Gastroesophageal sphincter (tissue), 4 donors: ENCODE data around the gene PARP12. TPM values are rescaled to one million over a fixed set of nuclear protein-coding genes. Genes with fewer than 3 reads are reported as not detected.
A peak's percentile ranks its signal among the peaks of the same experiment; 100 is the strongest.

Experiments used
- ATAC-seq: fragments of 150-250 bp; one replicate; pipeline ENCODE4 v1.9.1; 2016; ENCODE audit warnings: mild to moderate bottlenecking, moderate library complexity
- H3K27ac ChIP-seq, 4 donors: fragments of 200-600 bp; sonication (generic) in 3 of 4; 1 replicate in 3 of 4; 2 replicates in 1 of 4; pipeline ENCODE4 v1.5.1; 2016 to 2019
- H3K27me3 ChIP-seq: fragments of 200-600 bp; sonication (generic); one replicate; pipeline ENCODE4 v1.5.1; 2019
- H3K36me3 ChIP-seq, 2 donors: fragments of 200-600 bp; sonication (generic); one replicate each; pipeline ENCODE4 v1.5.1; 2019; ENCODE audit warnings: control low read depth in 1 of 2
- H3K4me1 ChIP-seq, 3 donors: fragments of 200-600 bp; sonication (generic); 1 replicate in 2 of 3; 2 replicates in 1 of 3; pipeline ENCODE4 v1.5.1; 2016 to 2019; ENCODE audit warnings: control low read depth in 2 of 3
- H3K4me3 ChIP-seq, 2 donors: fragments of 200-600 bp; sonication (generic); one replicate each; pipeline ENCODE4 v1.5.1; 2019; ENCODE audit warnings: mild to moderate bottlenecking in 1 of 2, moderate library complexity in 1 of 2
- H3K9me3 ChIP-seq, 3 donors: fragments of 200-600 bp; sonication (generic); one replicate each; pipeline ENCODE4 v1.5.1; 2017 to 2019; ENCODE audit warnings: control low read depth in 2 of 3
- CTCF ChIP-seq, 4 experiments: fragments of 200-600 bp in 2 of 4; fragments of 450-650 bp in 2 of 4; sonication (generic) in 1 of 4; IDR thresholded peaks; one replicate each; pipeline ENCODE4 v1.5.1; 2017 to 2019; ENCODE audit warnings: antibody characterized with exemption in 4 of 4, mild to moderate bottlenecking in 2 of 4, moderate library complexity in 2 of 4
- EP300 ChIP-seq: sonication (generic); formaldehyde crosslinking; IDR thresholded peaks from one replicate; pipeline ENCODE4 v1.6.1; 2017; ENCODE audit warnings: antibody characterized with exemption, mild to moderate bottlenecking
- POLR2A ChIP-seq, 2 donors: fragments of 450-650 bp; IDR thresholded peaks; one replicate each; pipeline ENCODE4 v1.6.1; 2017; ENCODE audit warnings: antibody characterized with exemption in 2 of 2, mild to moderate bottlenecking in 2 of 2, moderate library complexity in 1 of 2
- POLR2AphosphoS5 ChIP-seq: sonication (generic); formaldehyde crosslinking; IDR thresholded peaks from one replicate; pipeline ENCODE4 v1.6.1; 2017; ENCODE audit warnings: antibody characterized with exemption
- WGBS, 2 donors: methylation state at CpG; one replicate each; pipeline ENCODE4 v1.1.5; 2018; ENCODE audit warnings: low coverage in 1 of 2; 5-methylcytosine and 5-hydroxymethylcytosine counted together
- total RNA-seq, 4 donors: library from RNA; depleted of rRNA; stranded (reverse); fragments of >200 nt; gene quantifications; one replicate each; pipeline ENCODE4 v1.1.0, GENCODE V29; 2016

Gene PARP12
- total RNA-seq, 4 donors from 2014 or later, result 11.9 to 35.6 (median 18.1) TPM

- H3K4me1 ChIP-seq, result no peaks in the 10 kb centered on the region
- 75 to 86% methylated on average over 3 to 4 of the region's 12 CpGs for WGBS, 2 donors
Measured at GRCh38 chr7:139989366-139990141, 73.2 kb downstream of the PARP12 start.

DNA sequence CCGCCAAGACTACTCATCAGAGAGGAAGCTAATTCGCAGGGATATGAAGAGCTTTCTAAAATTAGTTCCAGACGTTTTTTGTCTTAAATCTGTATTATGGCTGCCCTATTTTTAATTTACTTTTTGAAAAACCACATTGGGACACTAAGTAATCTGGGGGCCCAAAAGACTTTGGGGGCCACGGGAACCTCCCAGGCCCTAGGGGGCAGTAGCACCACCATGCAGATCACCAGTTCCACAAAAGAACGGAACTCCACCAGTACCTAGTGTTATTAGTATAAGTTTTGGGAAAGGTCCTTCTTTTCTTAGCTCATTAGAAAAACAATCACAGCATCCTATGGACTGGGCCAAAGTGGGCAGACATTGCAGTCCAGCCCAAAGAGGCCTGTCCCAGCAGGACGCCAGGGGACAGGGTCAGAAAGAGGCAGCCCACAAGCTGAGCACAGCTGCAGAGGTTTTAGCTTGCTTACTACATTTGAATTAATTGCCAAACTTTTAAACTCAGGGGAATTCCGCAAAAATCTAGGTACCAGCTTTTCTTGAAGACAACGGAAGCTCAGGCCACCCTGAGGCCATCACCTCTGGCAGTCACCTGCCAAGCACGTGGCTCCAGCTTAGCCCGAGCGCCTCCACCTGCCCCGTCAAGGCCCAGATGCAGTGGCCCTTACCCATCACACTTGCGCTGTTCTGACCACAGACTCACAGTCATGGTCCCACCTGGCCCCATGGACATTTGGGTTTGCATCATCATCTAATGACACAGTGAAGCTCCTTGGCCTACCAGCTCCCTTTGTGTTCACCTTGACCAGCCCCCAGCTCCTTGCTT is 74.8 kb downstream of the PARP12 start:
- Histone ChIP-seq H3K9me3 (no peaks in the 10 kb centered on the region), H3K4me3 (no peak overlapping the region), H3K36me3 (no peaks in the 10 kb centered on the region), H3K27me3 (no peaks in the 10 kb centered on the region), H3K27ac (no peak overlapping the region), H3K4me1 (no peaks in the 10 kb centered on the region)
- no peak for ATAC-seq
- WGBS, 2 donors, result 74 to 83% methylated on average over 3 to 13 of the region's 13 CpGs
- no peak for TF ChIP-seq POLR2A (IDR thresholded peaks at IDR 0.05)
- no peak for TF ChIP-seq CTCF (IDR thresholded peaks at IDR 0.05)
- TF ChIP-seq POLR2AphosphoS5, result no peak
- no peak for TF ChIP-seq EP300

More at GRCh38 chr7:139989366-139990141, 73.2 kb downstream of the PARP12 start:
- ATAC-seq, result no peak
- TF ChIP-seq EP300, result no peak
- TF ChIP-seq CTCF (IDR thresholded peaks at IDR 0.05), result no peak
- no peak for TF ChIP-seq POLR2A (IDR thresholded peaks at IDR 0.05)
- TF ChIP-seq POLR2AphosphoS5, result no peak
- H3K27ac ChIP-seq, result no peak overlapping the region
- H3K27me3 ChIP-seq, result no peaks in the 10 kb centered on the region
- H3K9me3 ChIP-seq, result no peaks in the 10 kb centered on the region
- H3K4me3 ChIP-seq, result no peak overlapping the region
- no peaks in the 10 kb centered on the region for H3K36me3 ChIP-seq

DNA sequence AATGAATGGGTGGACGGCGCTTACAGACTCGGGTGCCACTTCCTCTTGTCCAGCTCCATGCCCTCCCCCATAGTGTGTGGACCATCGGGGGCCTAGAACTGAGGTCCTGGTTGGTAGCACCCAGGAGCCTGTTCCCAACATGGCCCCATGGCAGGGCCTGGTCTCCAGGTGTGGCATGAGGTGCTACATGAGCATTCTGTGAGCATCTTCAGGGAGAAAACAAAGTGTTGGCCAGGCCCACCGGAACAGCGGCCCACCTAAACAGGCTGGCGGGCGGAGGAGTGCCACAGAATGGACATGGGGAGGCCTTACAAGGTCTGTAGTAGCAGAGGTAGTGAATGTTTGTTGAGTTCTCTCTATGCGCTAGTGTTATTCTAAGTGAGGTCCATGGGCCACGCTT is 76.9 kb downstream of the PARP12 start:
- Histone ChIP-seq H3K4me1 (no peaks in the 10 kb centered on the region), H3K27me3 (no peaks in the 10 kb centered on the region), H3K4me3 (no peak overlapping the region), H3K36me3 (no peaks in the 10 kb centered on the region), H3K9me3 (no peaks in the 10 kb centered on the region), H3K27ac (no peak overlapping the region)
- 100% methylated on average over 2 to 5 of the region's 10 CpGs for WGBS, 2 donors
- TF ChIP-seq POLR2AphosphoS5, result no peak
- TF ChIP-seq POLR2A (IDR thresholded peaks at IDR 0.05), result no peak
- no peak for TF ChIP-seq EP300
- no peak for TF ChIP-seq CTCF (IDR thresholded peaks at IDR 0.05)
- ATAC-seq, result peak; percentile 22

DNA sequence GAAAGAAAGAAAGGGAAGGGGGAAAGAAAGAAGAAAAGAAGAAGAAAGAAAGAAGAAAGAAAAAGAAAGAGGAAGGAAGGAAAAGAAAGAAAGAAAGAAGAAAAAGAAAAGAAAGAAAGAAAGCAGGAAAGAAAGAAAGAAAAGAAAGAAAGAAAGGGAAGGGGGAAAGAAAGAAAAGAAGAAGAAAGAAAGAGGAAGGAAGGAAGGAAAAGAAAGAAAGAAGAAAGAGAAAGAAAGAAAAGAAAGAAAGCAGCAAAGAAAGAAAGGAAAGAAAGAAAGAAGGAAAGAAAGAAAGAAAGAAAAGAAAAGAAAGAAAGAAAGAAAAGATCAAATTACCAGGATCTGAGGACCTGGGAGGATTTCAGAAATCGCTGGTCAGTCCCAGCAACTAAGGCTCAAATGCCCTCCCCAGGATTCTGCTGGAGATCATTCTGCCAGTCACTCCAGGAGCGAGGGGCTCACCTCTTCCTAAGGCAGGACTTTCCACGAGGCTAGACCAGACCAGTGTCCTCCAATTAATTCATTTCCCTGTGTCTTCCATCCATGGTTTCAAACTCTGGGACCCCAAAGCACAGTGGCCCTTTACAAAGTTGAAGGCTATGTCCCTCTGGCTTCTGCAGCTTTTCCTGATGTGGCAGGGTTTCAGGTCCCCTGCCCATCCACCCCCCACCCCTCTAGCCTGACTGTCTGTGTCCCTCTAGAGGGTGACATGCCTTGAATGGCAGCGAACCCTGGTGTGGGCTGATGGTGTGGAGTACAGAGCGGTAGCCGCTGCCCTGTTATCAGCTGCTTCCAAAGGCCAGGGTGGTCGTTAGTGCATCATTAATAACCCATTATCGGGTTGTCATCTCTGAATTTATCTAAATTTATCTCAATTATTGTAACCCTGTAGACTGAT is 77.9 kb downstream of the PARP12 start:
- Histone ChIP-seq H3K27ac (no peak overlapping the region), H3K36me3 (no peaks in the 10 kb centered on the region), H3K4me3 (no peak overlapping the region), H3K27me3 (no peaks in the 10 kb centered on the region), H3K9me3 (no peaks in the 10 kb centered on the region), H3K4me1 (no peaks in the 10 kb centered on the region)
- no peak for ATAC-seq
- TF ChIP-seq CTCF (IDR thresholded peaks at IDR 0.05) (no peak), POLR2A (IDR thresholded peaks at IDR 0.05) (no peak), POLR2AphosphoS5 (no peak), EP300 (no peak)
- WGBS, 2 donors, result 40 to 72% methylated on average over 1 to 7 of the region's 8 CpGs
